ENCODE measurements around the gene ARHGAP6.

GRCh38 chrX:11537141-11537540, 128.6 kb downstream of the ARHGAP6 start:
- TF ChIP-seq CTCF (IDR thresholded peaks at IDR 0.05) (no peak), POLR2A (IDR thresholded peaks at IDR 0.05) (no peak)

All from heart left ventricle (tissue), 13 donors.